CD4-positive, alpha-beta T cell treated with Interleukin-15 for 1 hour (primary cell): ENCODE measurements around the gene CLIP2.
"Not testable (repeated sequence)": the region's sequence is repeated elsewhere in the genome, so short reads cannot be mapped to it uniquely, and the experiment has no call there.

Experiments used
- DNase-seq: peaks from one replicate; pipeline ENCODE4 v3.0.0-alpha.2; 2020

CLIP2 gene

GRCh38 chr7:74338366-74339108, 49.3 kb downstream of the CLIP2 start:
- no peak for DNase-seq

- DNase-seq, result not testable (repeated sequence)
These were observed 50.4 kb downstream of the CLIP2 start for GRCh38 chr7:74339648-74340047.

- no peak for DNase-seq
These were observed 54.3 kb downstream of the CLIP2 start for GRCh38 chr7:74343281-74344131.

- no peak for DNase-seq
These were observed 54.9 kb downstream of the CLIP2 start for GRCh38 chr7:74344132-74344496.

GRCh38 chr7:74344786-74345185, 55.6 kb downstream of the CLIP2 start:
- DNase-seq, result no peak

GRCh38 chr7:74345970-74346369, 56.8 kb downstream of the CLIP2 start:
- no peak for DNase-seq

- DNase-seq, result no peak
These were observed 60.4 kb downstream of the CLIP2 start for GRCh38 chr7:74349621-74350020.

GRCh38 chr7:74350751-74351150, 61.5 kb downstream of the CLIP2 start:
- DNase-seq, result no peak

- DNase-seq, result no peak
These were observed 62.6 kb downstream of the CLIP2 start for GRCh38 chr7:74351836-74352235.

GRCh38 chr7:74352551-74353138, 63.4 kb downstream of the CLIP2 start:
- DNase-seq, result not testable (repeated sequence)

GRCh38 chr7:74354009-74354408, 64.8 kb downstream of the CLIP2 start:
- DNase-seq, result no peak

- DNase-seq, result no peak
These were observed 65.9 kb downstream of the CLIP2 start for GRCh38 chr7:74355091-74355490.

GRCh38 chr7:74356589-74357315, 67.5 kb downstream of the CLIP2 start:
- DNase-seq, result no peak

GRCh38 chr7:74360008-74360407, 70.8 kb downstream of the CLIP2 start:
- no peak for DNase-seq

- no peak for DNase-seq
These were observed 73.1 kb downstream of the CLIP2 start for GRCh38 chr7:74362266-74362665.

- DNase-seq, result no peak
These were observed 74.9 kb downstream of the CLIP2 start for GRCh38 chr7:74364061-74364460.

GRCh38 chr7:74365322-74366022, 76.3 kb downstream of the CLIP2 start:
- DNase-seq, result no peak

- DNase-seq, result no peak
These were observed 82.5 kb downstream of the CLIP2 start for GRCh38 chr7:74371381-74372341.

- DNase-seq, result no peak
These were observed 83.4 kb downstream of the CLIP2 start for GRCh38 chr7:74372511-74373111.

GRCh38 chr7:74373536-74373935, 84.3 kb downstream of the CLIP2 start:
- no peak for DNase-seq

GRCh38 chr7:74375726-74376220, 86.6 kb downstream of the CLIP2 start:
- no peak for DNase-seq
